HG03175 (cell line): Measurements from ENCODE around the gene RAB36.

Experiments used
- ATAC-seq: cut with Tn5 transposase; IDR thresholded peaks from one replicate; pipeline ENCODE4 v1.9.1; 2021; ENCODE audit warnings: mild to moderate bottlenecking, moderate library complexity; ENCODE audit not compliant: unreplicated experiment

The RAB36 gene

DNA sequence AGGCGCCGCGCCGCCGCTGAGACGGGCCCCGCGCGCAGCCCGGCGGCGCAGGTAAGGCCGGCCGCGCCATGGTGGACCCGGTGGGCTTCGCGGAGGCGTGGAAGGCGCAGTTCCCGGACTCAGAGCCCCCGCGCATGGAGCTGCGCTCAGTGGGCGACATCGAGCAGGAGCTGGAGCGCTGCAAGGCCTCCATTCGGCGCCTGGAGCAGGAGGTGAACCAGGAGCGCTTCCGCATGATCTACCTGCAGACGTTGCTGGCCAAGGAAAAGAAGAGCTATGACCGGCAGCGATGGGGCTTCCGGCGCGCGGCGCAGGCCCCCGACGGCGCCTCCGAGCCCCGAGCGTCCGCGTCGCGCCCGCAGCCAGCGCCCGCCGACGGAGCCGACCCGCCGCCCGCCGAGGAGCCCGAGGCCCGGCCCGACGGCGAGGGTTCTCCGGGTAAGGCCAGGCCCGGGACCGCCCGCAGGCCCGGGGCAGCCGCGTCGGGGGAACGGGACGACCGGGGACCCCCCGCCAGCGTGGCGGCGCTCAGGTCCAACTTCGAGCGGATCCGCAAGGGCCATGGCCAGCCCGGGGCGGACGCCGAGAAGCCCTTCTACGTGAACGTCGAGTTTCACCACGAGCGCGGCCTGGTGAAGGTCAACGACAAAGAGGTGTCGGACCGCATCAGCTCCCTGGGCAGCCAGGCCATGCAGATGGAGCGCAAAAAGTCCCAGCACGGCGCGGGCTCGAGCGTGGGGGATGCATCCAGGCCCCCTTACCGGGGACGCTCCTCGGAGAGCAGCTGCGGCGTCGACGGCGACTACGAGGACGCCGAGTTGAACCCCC is 35.8 kb downstream of the RAB36 start:
- ATAC-seq: no peak

DNA sequence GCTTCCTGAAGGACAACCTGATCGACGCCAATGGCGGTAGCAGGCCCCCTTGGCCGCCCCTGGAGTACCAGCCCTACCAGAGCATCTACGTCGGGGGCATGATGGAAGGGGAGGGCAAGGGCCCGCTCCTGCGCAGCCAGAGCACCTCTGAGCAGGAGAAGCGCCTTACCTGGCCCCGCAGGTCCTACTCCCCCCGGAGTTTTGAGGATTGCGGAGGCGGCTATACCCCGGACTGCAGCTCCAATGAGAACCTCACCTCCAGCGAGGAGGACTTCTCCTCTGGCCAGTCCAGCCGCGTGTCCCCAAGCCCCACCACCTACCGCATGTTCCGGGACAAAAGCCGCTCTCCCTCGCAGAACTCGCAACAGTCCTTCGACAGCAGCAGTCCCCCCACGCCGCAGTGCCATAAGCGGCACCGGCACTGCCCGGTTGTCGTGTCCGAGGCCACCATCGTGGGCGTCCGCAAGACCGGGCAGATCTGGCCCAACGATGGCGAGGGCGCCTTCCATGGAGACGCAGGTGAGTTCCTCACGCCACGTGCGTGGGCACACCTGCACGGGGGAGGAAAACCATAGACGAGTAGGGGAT is 36.5 kb downstream of the RAB36 start:
- no peak for ATAC-seq

DNA sequence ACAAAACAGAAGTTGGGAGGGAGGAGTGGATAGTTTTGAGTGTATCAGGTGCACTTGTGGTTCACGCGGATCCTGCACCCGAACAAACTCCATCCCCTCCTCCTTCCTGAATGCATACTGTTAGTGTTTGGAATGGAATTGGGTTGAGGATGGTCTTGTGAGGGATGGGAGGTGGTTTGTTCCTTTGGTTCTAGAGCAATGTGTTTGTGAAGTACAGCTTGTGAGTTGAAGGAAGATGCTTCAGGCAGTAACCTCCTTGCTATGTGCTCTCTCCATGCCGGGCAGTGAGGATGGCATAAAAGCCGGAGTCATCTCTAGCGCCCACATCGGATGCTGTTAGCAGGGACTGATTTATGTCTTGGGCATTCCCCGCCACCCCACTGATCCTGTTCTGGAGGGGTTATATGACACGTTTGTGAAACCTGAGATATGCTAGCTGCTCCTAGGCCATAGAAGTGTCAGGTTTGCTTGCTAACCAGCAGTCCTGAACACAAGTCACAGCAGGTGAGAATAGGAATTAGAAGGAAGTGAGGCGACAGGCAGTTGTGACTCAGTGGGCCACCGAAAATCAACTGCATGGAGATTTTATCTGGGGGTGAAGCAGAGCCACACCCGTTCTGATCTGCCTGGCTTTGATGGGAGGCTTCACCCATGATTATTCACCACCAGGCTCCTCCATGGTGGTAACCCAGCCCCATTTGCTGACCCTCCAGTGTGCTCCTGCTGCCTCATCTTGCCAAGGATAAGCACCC is 37.2 kb downstream of the RAB36 start:
- no peak for ATAC-seq

DNA sequence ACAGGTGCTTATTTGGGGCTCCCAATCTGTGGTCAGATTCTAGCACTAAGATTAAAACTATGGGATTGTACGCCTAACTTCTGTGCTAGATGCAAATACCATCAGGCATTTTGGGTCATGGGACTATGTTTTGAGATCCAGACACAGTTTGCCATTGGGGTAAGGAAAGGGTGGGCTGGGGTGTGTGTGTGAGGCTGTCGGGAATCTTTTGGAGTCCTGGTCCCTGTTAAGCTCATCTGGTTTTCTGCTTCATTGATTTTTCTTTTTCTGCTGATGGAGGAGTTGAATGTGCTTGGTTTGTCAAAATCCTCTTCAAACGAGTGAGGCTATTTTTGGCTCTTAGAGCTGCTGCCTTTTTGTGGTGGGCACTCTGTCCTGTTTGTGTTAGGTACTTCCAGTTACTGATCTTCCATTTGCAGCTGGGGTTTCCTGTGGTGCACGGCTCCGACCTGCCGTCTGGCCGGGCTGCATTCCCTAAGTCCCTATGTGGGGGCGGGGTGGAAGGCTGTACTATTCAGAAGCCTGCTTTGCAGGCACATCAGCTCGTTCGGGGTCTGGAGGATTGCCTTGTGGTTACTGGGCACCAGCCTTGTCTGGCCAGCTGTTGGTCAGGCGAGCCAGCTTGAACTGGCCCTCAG is 37.9 kb downstream of the RAB36 start:
- no peak for ATAC-seq

DNA sequence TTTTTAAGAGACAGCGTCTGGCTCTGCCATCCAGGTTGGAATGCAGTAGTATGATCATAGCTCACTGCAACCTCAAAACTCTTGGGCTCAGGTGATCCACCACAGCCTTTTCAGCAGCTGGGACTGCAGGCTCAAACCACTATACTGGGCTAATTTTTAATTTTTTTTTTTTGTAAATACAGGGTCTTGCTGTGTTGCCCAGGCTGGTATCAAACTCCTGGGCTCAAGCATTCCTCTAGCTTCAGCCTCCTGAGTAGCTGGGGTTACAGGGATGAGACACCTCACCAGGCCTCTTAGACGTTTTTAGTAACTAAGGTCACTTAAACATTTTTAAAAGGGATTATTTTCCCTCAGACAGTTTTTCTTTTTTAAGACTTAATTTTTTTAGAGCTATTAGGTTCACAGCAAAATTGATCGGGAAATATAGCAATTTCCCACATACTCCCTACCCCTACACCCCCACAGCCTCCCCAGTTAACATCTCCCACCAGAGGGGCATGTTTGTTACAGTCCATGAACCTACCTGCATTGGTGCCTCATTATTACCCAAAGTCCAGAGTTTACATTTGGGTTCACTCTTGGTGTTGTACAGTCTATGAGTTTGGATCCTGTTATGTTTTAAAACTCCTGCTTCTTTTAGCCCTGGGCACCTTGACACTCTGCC is 39.0 kb downstream of the RAB36 start:
- ATAC-seq: no peak

DNA sequence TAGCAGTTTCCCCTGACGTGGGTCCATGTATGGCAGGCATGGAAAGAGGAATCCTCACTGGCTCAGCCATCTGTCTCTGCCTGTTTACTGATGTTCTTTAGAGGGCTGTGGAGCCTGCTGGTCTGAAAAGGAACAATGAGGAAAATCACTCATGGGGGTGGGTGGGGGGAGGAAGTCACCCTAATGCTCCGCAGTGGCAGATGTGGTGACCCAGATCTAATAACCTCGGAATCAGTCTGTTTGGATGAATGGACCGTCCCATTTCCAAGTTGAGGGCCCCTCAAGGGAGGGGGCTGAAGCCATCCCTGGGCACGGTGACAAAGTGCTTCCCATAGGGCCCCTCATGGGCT is 39.5 kb downstream of the RAB36 start:
- ATAC-seq: no peak

DNA sequence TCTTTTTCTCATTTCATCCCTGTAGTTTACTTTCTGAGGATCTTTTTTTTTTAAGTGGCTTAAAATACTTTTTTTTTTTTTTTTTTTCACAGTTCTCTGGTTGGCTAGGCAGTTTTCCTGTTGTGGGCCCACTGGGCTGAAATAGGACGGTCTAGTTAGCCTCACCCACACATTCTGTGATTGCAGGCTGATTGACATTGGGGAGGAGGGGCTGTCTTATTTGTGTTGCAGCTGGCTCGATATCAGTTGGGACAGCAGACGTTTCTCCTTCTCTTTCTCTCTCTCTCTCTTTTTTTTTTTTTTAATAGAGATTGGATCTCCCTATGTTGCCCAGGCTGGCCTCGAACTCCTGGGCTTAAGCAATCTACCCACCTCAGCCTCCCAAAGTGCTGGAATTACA is 41.9 kb downstream of the RAB36 start:
- ATAC-seq: no peak

DNA sequence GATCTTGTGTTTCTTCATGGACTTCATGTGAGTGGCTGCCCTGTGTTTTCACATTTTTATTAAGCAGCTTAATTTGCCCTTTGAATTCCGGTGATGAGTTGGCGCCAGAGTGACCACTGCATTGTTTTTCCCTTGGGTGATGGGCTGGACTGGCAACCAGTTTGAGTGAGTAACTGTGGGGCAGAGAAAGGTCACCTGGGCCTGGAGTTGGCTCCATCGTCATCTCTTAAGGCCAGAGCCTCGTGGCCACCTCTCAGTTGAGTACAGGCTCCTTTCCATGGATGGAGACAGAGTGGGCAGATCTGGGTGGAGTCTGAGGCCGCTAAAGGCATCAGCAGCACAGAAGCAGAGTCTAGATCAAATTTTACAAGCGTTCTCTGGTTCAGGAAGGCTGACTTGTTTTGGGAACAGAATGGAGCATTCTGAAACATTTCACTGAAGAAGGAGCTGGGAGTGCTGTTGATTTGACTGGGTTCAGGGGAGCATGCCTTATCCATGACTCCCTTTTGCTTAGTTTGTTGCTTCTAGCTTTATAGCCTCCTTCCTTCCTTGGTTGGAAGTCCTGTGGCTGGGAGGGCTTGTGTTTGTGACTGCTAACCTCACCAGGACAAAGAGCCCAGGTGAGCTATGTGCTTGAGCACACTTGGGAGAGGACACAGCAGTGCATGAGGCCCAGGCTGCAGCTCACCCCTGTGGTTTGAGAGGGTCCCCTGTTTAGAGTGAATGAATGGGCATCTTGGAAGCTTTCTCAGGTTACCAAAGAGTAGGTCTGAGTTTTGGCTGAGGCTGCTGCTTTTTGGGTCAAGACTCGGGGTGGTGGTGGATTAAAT is 42.8 kb downstream of the RAB36 start:
- no peak for ATAC-seq

DNA sequence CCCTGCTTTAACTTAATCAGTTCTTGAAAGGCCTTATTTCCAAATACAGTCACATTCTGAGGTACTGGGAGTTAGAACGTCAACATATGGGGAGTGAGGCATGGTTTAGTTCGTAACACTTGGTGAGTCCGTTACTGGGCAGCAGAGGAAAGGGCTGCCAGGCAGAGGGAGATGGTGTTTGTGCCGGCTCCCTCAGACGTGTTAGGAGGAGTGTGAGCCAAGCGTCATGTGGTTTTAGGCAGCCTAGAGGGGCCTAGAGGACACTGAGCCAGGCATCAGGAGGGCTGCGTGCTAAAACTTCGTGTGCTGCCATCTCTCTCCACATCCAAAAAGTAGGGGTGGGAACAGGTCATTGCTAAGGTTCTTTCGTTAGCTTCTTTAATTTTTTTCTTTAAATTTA is 45.2 kb downstream of the RAB36 start:
- ATAC-seq: no peak

DNA sequence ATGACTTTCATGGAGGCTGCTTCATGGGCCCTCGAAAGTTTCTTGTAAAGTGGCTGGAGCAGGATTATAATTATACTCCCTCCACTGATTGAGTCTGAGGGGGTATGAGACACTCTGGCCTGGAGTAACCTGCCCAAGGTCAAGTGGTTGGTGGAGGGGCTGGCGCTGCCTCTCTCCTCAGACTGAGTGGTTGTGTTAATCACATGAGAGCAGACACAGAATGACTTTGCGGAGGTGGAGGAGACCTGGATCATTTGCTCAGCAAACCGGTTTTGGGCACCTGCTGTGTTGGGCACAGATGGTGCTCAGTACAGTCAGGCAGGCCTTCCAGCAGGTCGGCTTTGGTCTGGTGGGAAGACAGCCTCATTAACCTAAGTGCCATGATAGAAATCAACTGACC is 46.9 kb downstream of the RAB36 start:
- ATAC-seq: no peak

DNA sequence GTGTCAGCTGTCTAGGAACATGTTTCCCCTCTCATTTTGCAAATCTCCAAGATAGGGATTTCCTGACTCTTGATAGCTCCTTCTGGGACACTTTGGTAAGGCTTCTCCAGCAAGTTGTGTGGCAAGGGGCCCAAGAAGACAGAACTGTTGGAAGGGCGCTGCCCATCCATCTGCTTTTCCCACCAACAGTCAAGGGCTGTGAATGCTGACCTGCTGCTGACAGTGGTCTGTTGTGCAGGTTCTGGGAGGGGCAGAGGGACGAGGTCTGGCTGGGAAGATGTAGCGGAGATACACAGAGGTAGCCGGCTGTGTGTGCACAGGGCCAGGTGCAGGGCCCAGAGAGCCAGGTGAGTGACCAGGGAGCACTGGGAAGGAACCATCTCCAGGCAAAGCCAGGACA is 47.3 kb downstream of the RAB36 start:
- no peak for ATAC-seq

DNA sequence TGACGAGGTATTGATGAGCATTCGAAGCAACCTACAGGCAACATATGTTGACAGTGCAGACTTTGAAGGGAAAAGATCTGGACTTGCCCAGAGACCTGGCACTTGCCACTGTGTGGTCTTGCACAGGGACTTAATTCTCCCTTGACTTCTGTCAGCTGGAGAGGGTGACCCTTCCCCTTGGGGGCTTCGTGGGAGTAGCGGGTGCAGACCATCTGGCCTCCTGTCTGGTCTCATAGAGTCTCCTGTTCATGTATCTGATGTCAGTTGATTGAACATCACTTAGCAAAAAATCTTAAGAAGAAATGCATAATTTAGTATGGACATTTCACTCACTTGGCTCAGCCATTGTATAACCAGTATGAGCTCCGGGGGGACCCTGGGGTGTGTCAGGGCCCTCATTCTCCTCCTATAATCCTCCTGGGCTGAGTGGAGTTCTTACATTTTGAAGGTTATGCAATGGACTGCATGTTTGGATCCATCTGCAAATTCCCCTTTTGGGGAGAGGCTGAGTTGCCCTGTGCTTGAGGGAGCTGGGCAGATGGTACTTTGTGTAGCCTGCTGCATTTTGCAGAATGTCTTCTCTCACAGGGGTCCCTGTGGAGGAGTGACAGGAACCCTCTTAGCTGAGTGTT is 48.0 kb downstream of the RAB36 start:
- no peak for ATAC-seq

DNA sequence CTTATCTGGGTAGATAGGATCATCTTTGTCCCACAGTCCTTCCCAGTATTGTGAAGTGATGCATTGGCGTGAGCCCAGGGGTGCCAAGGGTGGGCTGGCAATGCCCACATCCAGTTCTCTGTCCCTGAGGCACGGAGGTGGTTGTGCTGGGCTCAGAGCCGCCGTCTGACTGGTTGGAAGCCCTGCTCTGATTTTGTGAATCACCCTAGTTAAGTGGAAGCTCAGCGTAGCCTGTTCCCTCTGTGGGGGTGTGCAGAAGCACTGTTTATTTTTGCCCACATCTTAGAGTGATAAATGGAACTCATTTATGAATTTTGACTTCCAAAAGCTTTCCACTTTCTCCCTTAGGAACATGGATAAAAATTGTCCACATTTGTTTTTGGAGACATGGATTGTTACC is 48.6 kb downstream of the RAB36 start:
- ATAC-seq: no peak

DNA sequence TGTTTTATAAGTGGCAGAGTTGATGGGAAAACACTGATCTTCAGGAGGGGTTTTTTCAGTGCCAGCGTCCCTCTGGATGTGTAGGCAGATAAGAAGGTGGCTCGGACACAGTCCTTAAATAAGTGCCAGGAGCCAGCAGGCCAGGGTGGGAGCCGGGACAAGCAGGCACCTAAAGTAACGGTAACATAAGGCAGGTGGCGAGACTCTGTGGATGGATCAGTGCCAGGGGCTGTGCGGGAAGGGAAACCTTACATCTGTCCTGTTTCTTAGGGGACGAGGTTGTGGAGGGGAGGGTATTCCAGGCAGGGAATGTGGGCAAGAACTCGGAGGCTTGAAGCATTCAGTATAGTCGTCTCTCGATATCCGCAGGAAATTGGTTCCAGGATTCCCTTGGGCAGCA is 50.9 kb downstream of the RAB36 start:
- no peak for ATAC-seq

DNA sequence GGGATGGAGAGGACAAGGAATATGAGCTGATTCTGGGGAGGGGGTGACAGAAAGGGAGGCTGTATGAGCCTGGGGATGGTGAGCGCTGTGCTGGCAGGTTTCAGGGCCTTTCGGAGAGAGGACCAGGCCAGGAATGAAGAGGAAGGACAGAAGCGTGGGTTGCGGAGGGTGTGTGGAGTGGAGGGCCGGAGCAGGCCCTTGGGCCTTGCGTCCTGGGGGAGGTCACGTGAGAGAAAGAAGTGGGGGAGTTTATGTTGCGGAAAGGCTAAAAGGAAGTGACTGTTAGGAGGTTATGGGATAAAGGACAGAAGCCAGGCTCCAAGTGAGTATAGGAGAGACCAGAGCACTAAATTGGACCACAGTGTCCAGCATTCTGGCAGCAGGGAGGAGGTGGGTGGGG is 52.6 kb downstream of the RAB36 start:
- no peak for ATAC-seq

DNA sequence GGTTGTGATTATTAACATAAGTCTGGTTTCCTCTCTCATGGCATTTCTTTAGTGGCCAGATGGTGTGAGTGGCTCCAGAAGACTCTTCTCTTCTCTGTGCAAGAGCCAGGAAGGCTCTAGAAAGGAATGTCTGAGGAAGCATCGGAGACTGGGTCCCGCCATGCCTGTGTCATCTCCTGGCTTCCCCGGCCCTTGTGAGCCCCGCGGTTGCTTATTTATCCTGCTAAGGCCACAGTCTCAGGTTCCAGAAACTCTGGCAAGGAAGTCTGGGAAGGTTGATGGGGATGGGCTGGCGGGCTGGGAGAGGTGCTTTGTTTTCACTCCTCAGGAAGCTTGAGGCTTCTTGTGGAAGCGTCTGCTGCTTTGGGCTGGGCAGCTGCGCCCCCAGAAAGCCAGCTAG is 53.9 kb downstream of the RAB36 start:
- no peak for ATAC-seq

DNA sequence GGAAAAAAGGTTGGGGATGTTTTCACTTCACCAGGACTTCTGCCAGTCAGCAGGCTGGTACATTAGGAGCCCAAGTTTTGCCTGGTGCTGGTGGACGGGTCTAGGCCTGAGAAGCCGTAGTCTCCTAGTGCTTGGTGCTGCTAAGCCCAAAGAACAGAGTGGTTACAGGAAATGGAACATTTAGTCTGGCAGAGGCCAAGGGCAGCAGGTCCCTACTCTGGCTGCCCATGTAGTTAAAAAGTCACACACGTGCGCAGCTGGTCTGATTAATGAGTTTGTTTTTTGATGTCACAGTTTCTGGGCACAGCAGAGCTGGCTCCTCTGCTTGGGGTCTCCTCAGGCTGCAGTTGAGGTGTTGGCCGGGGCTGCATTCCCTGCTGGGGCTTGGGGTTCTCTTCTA is 55.6 kb downstream of the RAB36 start:
- ATAC-seq: no peak

DNA sequence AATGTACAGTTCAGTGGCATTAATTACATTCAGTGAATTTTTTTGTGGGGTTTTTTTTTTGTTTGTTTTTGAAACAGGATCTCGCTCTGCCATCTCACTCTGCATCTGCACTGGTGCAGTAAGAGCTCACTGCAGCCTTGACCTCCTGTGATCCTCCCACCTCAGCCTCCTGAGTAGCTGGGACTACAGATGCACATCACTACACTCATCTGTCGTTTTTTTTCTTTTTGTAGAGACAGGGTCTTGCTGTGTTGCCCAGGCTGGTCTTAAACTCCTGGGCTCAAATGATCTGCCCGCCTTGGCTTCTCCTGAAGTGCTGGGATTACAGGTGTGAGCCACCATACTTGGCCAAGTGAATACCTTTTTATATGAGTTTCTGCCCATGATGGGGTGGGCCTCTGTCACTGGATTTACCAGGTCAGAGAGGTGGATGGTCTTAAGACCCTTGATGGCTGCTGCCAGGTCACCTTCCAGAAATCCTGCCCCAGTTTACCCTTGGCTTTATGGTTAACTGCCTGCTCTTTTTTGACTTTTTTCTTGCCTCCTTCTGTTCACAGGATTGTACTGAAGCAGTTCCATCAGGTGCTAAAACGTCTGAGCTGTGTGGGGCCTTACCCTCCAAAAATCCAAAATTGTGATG is 57.7 kb downstream of the RAB36 start:
- ATAC-seq: no peak

DNA sequence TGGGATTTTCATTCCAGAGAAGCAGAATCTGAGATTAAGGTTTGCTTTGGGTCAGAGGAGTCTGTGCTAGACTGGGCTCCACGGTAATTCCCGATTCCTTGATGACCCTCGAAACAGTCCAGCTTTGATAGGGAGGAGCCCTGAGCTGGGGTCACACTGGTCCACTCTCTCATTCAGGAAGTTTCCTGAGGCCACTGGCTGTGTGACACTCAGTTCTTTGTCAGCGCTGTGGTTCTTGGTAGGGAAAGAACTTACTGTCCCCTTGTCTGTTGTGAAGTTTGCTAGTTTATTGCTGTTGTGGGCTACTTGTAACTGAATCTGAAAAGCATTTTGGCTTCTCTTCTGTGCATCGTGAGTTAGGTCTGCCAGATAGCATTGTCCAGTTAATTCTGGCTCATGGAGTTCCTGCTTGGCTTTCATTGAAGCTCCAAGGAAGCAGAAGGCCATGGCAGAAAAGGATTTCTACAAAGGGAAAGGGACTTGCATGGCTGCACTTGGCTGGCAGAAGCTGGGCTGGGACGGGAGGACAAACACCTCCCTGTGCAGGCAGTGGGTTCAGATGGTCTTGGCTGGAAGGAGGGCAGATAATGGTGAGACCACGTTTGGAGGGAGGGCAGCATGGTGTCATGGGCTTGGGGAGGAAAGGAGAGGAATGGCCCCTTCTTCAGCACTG is 58.3 kb downstream of the RAB36 start:
- no peak for ATAC-seq
